PFSK-1 (cell line): Measurements from ENCODE around the gene VPS35.

Experiments used
- POLR2AphosphoS5 ChIP-seq: IDR thresholded peaks from 2 replicates; pipeline ENCODE4 v1.6.1; 2012; ENCODE audit warnings: low read depth, mild to moderate bottlenecking, control low read depth, low read length, moderate library complexity
- REST ChIP-seq, 2 experiments: IDR thresholded peaks; 2 replicates each; pipeline versions ENCODE4 v1.6.1 to v1.8.0; 2011 to 2012; ENCODE audit warnings: low read depth in 2 of 2, low read length in 2 of 2, control low read depth in 1 of 2, inconsistent platforms in 1 of 2, mild to moderate bottlenecking in 1 of 2, moderate library complexity in 1 of 2; ENCODE audit not compliant: insufficient read depth in 1 of 2
- SIN3A ChIP-seq: IDR thresholded peaks from 2 replicates; pipeline ENCODE4 v1.6.1; 2012; ENCODE audit warnings: mild to moderate bottlenecking, low read length, moderate library complexity, borderline replicate concordance; ENCODE audit not compliant: insufficient read depth
- TAF1 ChIP-seq: IDR thresholded peaks from 2 replicates; pipeline ENCODE4 v1.6.1; 2012; ENCODE audit warnings: low read length, control low read depth, borderline replicate concordance; ENCODE audit not compliant: insufficient read depth

GRCh38 chr16:46687486-46687885 is 1.5 kb downstream of the VPS35 start:
- TF ChIP-seq POLR2AphosphoS5 (no peak), SIN3A (no peak), REST (IDR thresholded peaks at IDR 0.05; ENCODE audit: insufficient read depth in 1 of 2, low read depth in 2 of 2, low read length in 2 of 2) (no peak), TAF1 (no peak)
